GM23338 (cell line): ENCODE data around the gene TNS3.

ENCODE experiments used
- CREB1 ChIP-seq: fragments of 250-450 bp; sonication (Bioruptor Pico); IDR thresholded peaks from 2 replicates; pipeline ENCODE4 v1.5.0; 2020; ENCODE audit warnings: low read depth, mild to moderate bottlenecking, moderate library complexity
- EZH2 ChIP-seq: fragments of 200-600 bp; sonication (generic); IDR thresholded peaks from one replicate; pipeline ENCODE4 v1.8.0; 2017; ENCODE audit warnings: antibody characterized with exemption, mild to moderate bottlenecking, low read depth; ENCODE audit not compliant: unreplicated experiment
- EZH2phosphoT487 ChIP-seq: fragments of 200-600 bp; sonication (generic); IDR thresholded peaks from one replicate; pipeline ENCODE4 v1.8.1; 2018; ENCODE audit warnings: antibody characterized with exemption; ENCODE audit not compliant: unreplicated experiment
- JUNB ChIP-seq: IDR thresholded peaks from one replicate; pipeline ENCODE4 v1.6.1; 2016; ENCODE audit warnings: antibody characterized with exemption; ENCODE audit not compliant: unreplicated experiment
- NANOG ChIP-seq: IDR thresholded peaks from 2 replicates; pipeline ENCODE4 v1.6.1; 2016; ENCODE audit warnings: antibody characterized with exemption, borderline replicate concordance
- POLR2AphosphoS5 ChIP-seq: IDR thresholded peaks from 2 replicates; pipeline ENCODE4 v1.6.1; 2016; ENCODE audit warnings: antibody characterized with exemption, low read depth
- STAT1 ChIP-seq: IDR thresholded peaks from one replicate; pipeline ENCODE4 v1.6.1; 2016; ENCODE audit warnings: antibody characterized with exemption; ENCODE audit not compliant: unreplicated experiment
- ZNF114 ChIP-seq: fragments of 250-450 bp; sonication (Bioruptor Pico); IDR thresholded peaks from 2 replicates; pipeline ENCODE4 v1.5.0; 2020; ENCODE audit warnings: mild to moderate bottlenecking, moderate library complexity
- ZNF331 ChIP-seq: fragments of 250-450 bp; sonication (Bioruptor Pico); IDR thresholded peaks from 2 replicates; pipeline ENCODE4 v1.5.0; 2020; ENCODE audit warnings: low read depth, mild to moderate bottlenecking, moderate library complexity
- TF ChIP-seq, protein P1 (sequence below), 2 experiments: fragments of 200-600 bp in 1 of 2; sonication (generic) in 1 of 2; conservative IDR thresholded peaks; 2 replicates each; pipeline versions ENCODE4 v1.5.1 to v1.6.1; 2016 to 2017; ENCODE audit warnings: antibody characterized with exemption in 2 of 2, low read depth in 2 of 2, mild to moderate bottlenecking in 2 of 2, moderate library complexity in 1 of 2
- TF ChIP-seq, protein P2 (sequence below): fragments of 250-450 bp; sonication (Bioruptor Pico); IDR thresholded peaks from 2 replicates; pipeline ENCODE4 v1.5.0; 2020; ENCODE audit warnings: mild to moderate bottlenecking, moderate library complexity
- TF ChIP-seq, protein P3 (sequence below): IDR thresholded peaks from one replicate; pipeline ENCODE4 v1.6.1; 2018; ENCODE audit warnings: antibody characterized with exemption; ENCODE audit not compliant: unreplicated experiment
- TF ChIP-seq, protein P4 (sequence below): IDR thresholded peaks from 2 replicates; pipeline ENCODE4 v1.6.1; 2016; ENCODE audit warnings: antibody characterized with exemption

GRCh38 chr7:47477191-47478016 is 104.5 kb downstream of the TNS3 start:
- TF ChIP-seq, protein P1, sequence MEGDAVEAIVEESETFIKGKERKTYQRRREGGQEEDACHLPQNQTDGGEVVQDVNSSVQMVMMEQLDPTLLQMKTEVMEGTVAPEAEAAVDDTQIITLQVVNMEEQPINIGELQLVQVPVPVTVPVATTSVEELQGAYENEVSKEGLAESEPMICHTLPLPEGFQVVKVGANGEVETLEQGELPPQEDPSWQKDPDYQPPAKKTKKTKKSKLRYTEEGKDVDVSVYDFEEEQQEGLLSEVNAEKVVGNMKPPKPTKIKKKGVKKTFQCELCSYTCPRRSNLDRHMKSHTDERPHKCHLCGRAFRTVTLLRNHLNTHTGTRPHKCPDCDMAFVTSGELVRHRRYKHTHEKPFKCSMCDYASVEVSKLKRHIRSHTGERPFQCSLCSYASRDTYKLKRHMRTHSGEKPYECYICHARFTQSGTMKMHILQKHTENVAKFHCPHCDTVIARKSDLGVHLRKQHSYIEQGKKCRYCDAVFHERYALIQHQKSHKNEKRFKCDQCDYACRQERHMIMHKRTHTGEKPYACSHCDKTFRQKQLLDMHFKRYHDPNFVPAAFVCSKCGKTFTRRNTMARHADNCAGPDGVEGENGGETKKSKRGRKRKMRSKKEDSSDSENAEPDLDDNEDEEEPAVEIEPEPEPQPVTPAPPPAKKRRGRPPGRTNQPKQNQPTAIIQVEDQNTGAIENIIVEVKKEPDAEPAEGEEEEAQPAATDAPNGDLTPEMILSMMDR (conservative IDR thresholded peaks at IDR 0.05; ENCODE audit: low read depth in 2 of 2): no peak
- no peak for TF ChIP-seq JUNB
- TF ChIP-seq, protein P2, sequence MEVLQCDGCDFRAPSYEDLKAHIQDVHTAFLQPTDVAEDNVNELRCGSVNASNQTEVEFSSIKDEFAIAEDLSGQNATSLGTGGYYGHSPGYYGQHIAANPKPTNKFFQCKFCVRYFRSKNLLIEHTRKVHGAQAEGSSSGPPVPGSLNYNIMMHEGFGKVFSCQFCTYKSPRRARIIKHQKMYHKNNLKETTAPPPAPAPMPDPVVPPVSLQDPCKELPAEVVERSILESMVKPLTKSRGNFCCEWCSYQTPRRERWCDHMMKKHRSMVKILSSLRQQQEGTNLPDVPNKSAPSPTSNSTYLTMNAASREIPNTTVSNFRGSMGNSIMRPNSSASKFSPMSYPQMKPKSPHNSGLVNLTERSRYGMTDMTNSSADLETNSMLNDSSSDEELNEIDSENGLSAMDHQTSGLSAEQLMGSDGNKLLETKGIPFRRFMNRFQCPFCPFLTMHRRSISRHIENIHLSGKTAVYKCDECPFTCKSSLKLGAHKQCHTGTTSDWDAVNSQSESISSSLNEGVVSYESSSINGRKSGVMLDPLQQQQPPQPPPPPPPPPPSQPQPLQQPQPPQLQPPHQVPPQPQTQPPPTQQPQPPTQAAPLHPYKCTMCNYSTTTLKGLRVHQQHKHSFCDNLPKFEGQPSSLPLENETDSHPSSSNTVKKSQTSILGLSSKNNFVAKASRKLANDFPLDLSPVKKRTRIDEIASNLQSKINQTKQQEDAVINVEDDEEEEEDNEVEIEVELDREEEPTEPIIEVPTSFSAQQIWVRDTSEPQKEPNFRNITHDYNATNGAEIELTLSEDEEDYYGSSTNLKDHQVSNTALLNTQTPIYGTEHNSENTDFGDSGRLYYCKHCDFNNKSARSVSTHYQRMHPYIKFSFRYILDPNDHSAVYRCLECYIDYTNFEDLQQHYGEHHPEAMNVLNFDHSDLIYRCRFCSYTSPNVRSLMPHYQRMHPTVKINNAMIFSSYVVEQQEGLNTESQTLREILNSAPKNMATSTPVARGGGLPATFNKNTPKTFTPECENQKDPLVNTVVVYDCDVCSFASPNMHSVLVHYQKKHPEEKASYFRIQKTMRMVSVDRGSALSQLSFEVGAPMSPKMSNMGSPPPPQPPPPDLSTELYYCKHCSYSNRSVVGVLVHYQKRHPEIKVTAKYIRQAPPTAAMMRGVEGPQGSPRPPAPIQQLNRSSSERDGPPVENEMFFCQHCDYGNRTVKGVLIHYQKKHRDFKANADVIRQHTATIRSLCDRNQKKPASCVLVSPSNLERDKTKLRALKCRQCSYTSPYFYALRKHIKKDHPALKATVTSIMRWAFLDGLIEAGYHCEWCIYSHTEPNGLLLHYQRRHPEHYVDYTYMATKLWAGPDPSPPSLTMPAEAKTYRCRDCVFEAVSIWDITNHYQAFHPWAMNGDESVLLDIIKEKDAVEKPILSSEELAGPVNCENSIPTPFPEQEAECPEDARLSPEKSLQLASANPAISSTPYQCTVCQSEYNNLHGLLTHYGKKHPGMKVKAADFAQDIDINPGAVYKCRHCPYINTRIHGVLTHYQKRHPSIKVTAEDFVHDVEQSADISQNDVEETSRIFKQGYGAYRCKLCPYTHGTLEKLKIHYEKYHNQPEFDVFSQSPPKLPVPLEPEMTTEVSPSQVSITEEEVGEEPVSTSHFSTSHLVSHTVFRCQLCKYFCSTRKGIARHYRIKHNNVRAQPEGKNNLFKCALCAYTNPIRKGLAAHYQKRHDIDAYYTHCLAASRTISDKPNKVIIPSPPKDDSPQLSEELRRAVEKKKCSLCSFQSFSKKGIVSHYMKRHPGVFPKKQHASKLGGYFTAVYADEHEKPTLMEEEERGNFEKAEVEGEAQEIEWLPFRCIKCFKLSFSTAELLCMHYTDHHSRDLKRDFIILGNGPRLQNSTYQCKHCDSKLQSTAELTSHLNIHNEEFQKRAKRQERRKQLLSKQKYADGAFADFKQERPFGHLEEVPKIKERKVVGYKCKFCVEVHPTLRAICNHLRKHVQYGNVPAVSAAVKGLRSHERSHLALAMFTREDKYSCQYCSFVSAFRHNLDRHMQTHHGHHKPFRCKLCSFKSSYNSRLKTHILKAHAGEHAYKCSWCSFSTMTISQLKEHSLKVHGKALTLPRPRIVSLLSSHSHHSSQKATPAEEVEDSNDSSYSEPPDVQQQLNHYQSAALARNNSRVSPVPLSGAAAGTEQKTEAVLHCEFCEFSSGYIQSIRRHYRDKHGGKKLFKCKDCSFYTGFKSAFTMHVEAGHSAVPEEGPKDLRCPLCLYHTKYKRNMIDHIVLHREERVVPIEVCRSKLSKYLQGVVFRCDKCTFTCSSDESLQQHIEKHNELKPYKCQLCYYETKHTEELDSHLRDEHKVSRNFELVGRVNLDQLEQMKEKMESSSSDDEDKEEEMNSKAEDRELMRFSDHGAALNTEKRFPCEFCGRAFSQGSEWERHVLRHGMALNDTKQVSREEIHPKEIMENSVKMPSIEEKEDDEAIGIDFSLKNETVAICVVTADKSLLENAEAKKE: no peak
- no peak for TF ChIP-seq ZNF331 (CRISPR knock-in tag)
- no peak for TF ChIP-seq POLR2AphosphoS5
- no peak for TF ChIP-seq EZH2
- TF ChIP-seq, protein P3, sequence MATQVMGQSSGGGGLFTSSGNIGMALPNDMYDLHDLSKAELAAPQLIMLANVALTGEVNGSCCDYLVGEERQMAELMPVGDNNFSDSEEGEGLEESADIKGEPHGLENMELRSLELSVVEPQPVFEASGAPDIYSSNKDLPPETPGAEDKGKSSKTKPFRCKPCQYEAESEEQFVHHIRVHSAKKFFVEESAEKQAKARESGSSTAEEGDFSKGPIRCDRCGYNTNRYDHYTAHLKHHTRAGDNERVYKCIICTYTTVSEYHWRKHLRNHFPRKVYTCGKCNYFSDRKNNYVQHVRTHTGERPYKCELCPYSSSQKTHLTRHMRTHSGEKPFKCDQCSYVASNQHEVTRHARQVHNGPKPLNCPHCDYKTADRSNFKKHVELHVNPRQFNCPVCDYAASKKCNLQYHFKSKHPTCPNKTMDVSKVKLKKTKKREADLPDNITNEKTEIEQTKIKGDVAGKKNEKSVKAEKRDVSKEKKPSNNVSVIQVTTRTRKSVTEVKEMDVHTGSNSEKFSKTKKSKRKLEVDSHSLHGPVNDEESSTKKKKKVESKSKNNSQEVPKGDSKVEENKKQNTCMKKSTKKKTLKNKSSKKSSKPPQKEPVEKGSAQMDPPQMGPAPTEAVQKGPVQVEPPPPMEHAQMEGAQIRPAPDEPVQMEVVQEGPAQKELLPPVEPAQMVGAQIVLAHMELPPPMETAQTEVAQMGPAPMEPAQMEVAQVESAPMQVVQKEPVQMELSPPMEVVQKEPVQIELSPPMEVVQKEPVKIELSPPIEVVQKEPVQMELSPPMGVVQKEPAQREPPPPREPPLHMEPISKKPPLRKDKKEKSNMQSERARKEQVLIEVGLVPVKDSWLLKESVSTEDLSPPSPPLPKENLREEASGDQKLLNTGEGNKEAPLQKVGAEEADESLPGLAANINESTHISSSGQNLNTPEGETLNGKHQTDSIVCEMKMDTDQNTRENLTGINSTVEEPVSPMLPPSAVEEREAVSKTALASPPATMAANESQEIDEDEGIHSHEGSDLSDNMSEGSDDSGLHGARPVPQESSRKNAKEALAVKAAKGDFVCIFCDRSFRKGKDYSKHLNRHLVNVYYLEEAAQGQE: no peak
- no peak for TF ChIP-seq EZH2phosphoT487
- TF ChIP-seq STAT1: no peak
- TF ChIP-seq, protein P4, sequence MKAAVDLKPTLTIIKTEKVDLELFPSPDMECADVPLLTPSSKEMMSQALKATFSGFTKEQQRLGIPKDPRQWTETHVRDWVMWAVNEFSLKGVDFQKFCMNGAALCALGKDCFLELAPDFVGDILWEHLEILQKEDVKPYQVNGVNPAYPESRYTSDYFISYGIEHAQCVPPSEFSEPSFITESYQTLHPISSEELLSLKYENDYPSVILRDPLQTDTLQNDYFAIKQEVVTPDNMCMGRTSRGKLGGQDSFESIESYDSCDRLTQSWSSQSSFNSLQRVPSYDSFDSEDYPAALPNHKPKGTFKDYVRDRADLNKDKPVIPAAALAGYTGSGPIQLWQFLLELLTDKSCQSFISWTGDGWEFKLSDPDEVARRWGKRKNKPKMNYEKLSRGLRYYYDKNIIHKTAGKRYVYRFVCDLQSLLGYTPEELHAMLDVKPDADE: no peak
- TF ChIP-seq NANOG: no peak
- no peak for TF ChIP-seq ZNF114
- TF ChIP-seq CREB1 (CRISPR knock-in tag): no peak
